Neural progenitor cell (in vitro differentiated cells): ENCODE results near the gene SDK1. TPM values are rescaled to one million over a fixed set of nuclear protein-coding genes. Genes with fewer than 3 reads are reported as not detected.

Experiments
- DNase-seq: peaks from one replicate; pipeline ENCODE4 v3.0.0-alpha.2; 2016; ENCODE audit warnings: low spot score
- H2AFZ ChIP-seq: fragments of 200-600 bp; sonication (generic); replicated peaks from 2 replicates; pipeline ENCODE4 v1.6.1; 2016; ENCODE audit warnings: antibody characterized with exemption
- H3F3A ChIP-seq: fragments of 200-600 bp; sonication (generic); 2 replicates; pipeline ENCODE4 v1.6.1; 2016; ENCODE audit warnings: antibody characterized with exemption, low read depth
- H3K27ac ChIP-seq: fragments of 200-600 bp; sonication (generic); 2 replicates; pipeline ENCODE4 v1.5.1; 2016; ENCODE audit warnings: mild to moderate bottlenecking
- H3K27me3 ChIP-seq: fragments of 200-600 bp; sonication (generic); 2 replicates; pipeline ENCODE4 v1.6.1; 2016; ENCODE audit warnings: mild to moderate bottlenecking, moderate library complexity
- H3K36me3 ChIP-seq: fragments of 200-600 bp; sonication (generic); 2 replicates; pipeline ENCODE4 v1.5.1; 2016
- H3K4me1 ChIP-seq: fragments of 200-600 bp; sonication (generic); 2 replicates; pipeline ENCODE4 v1.6.1; 2016; ENCODE audit warnings: mixed run types
- H3K4me2 ChIP-seq: fragments of 200-600 bp; sonication (generic); 2 replicates; pipeline ENCODE4 v1.6.1; 2016
- H3K4me3 ChIP-seq: fragments of 200-600 bp; sonication (generic); 2 replicates; pipeline ENCODE4 v1.5.1; 2016
- H3K79me2 ChIP-seq: fragments of 200-600 bp; sonication (generic); 2 replicates; pipeline ENCODE4 v1.6.1; 2016; ENCODE audit warnings: low read depth
- H3K9ac ChIP-seq: fragments of 200-600 bp; sonication (generic); 2 replicates; pipeline ENCODE4 v1.6.1; 2016
- H3K9me3 ChIP-seq: fragments of 200-600 bp; sonication (generic); 2 replicates; pipeline ENCODE4 v1.5.1; 2016; ENCODE audit warnings: low read depth
- H4K20me1 ChIP-seq: fragments of 200-600 bp; sonication (generic); 2 replicates; pipeline ENCODE4 v1.6.1; 2016; ENCODE audit warnings: low read depth
- H3K27ac Mint-ChIP-seq: 3 replicates; pipeline ENCODE4 v1.8.0; 2021; ENCODE audit warnings: mixed read lengths
- H3K27me3 Mint-ChIP-seq: 2 replicates; pipeline ENCODE4 v1.8.0; 2022; ENCODE audit warnings: low read depth, mild to moderate bottlenecking, inconsistent platforms, moderate library complexity, mixed read lengths; ENCODE audit not compliant: insufficient read depth
- H3K36me3 Mint-ChIP-seq: 3 replicates; pipeline ENCODE4 v1.8.0; 2021; ENCODE audit warnings: mixed read lengths
- H3K4me1 Mint-ChIP-seq: 3 replicates; pipeline ENCODE4 v1.8.0; 2021; ENCODE audit warnings: mixed read lengths
- H3K4me3 Mint-ChIP-seq: 3 replicates; pipeline ENCODE4 v1.8.0; 2021; ENCODE audit warnings: mild to moderate bottlenecking, moderate library complexity, mixed read lengths
- H3K9me3 Mint-ChIP-seq: 3 replicates; pipeline ENCODE4 v1.8.0; 2020; ENCODE audit warnings: mixed read lengths
- CTCF ChIP-seq: fragments of 200-600 bp; sonication (generic); IDR thresholded peaks from 2 replicates; pipeline ENCODE4 v1.5.1; 2017; ENCODE audit warnings: antibody characterized with exemption, mild to moderate bottlenecking
- EZH2 ChIP-seq: fragments of 200-600 bp; sonication (generic); IDR thresholded peaks from 2 replicates; pipeline ENCODE4 v1.6.1; 2017; ENCODE audit warnings: antibody characterized with exemption, mild to moderate bottlenecking, moderate library complexity
- EZH2phosphoT487 ChIP-seq: fragments of 200-600 bp; sonication (generic); IDR thresholded peaks from 2 replicates; pipeline ENCODE4 v1.6.1; 2017; ENCODE audit warnings: antibody characterized with exemption
- total RNA-seq: library from RNA; depleted of rRNA; stranded (reverse); fragments of >200 nt; gene quantifications from 2 replicates; pipeline ENCODE4 v1.2.3, GENCODE V29; 2015; ENCODE audit warnings: low replicate concordance

Gene SDK1
- total RNA-seq, 1 donor from 2014 or later: 4.9 TPM

- Histone ChIP-seq H3K36me3 (no peaks in the 10 kb centered on the region), H3K9ac (no peak overlapping the region), H3F3A (no peaks in the 10 kb centered on the region), H3K4me1 (peaks cover 7% of the 10 kb centered on the region), H3K79me2 (no peaks in the 10 kb centered on the region), H4K20me1 (no peaks in the 10 kb centered on the region), H3K4me2 (no peak overlapping the region), H3K27me3 (no peaks in the 10 kb centered on the region), H3K27ac (no peak overlapping the region), H2AFZ (no peak overlapping the region), H3K4me3 (no peak overlapping the region), H3K9me3 (no peaks in the 10 kb centered on the region)
- no peak for TF ChIP-seq EZH2phosphoT487
- TF ChIP-seq CTCF: no peak
- no peak for TF ChIP-seq EZH2
- Mint-ChIP-seq H3K27me3 (no peaks in the 10 kb centered on the region), H3K4me3 (no peak overlapping the region), H3K27ac (no peak overlapping the region), H3K4me1 (peaks cover 10% of the 10 kb centered on the region), H3K36me3 (no peaks in the 10 kb centered on the region), H3K9me3 (no peaks in the 10 kb centered on the region)
- no peak for DNase-seq
Measured at GRCh38 chr7:3427957-3428356, 126.9 kb downstream of the SDK1 start.

- Histone ChIP-seq H3K9me3 (no peaks in the 10 kb centered on the region), H4K20me1 (no peaks in the 10 kb centered on the region), H3K79me2 (no peaks in the 10 kb centered on the region), H3K27ac (no peak overlapping the region), H3K36me3 (no peaks in the 10 kb centered on the region), H2AFZ (no peak overlapping the region), H3K27me3 (no peaks in the 10 kb centered on the region), H3K4me2 (no peak overlapping the region), H3F3A (no peaks in the 10 kb centered on the region), H3K9ac (no peak overlapping the region), H3K4me1 (peaks cover 7% of the 10 kb centered on the region), H3K4me3 (no peak overlapping the region)
- H3K9me3 Mint-ChIP-seq: no peaks in the 10 kb centered on the region
- H3K27ac Mint-ChIP-seq: no peak overlapping the region
- H3K4me1 Mint-ChIP-seq: peaks cover 10% of the 10 kb centered on the region
- no peaks in the 10 kb centered on the region for H3K27me3 Mint-ChIP-seq
- H3K36me3 Mint-ChIP-seq: peaks cover 3% of the 10 kb centered on the region
- no peak overlapping the region for H3K4me3 Mint-ChIP-seq
- DNase-seq: no peak
- TF ChIP-seq EZH2phosphoT487 (no peak), CTCF (no peak), EZH2 (no peak)
Measured at GRCh38 chr7:3429981-3430380, 128.9 kb downstream of the SDK1 start.

- Mint-ChIP-seq H3K4me1 (peaks cover 10% of the 10 kb centered on the region), H3K36me3 (peaks cover 3% of the 10 kb centered on the region), H3K4me3 (no peak overlapping the region), H3K27me3 (no peaks in the 10 kb centered on the region), H3K9me3 (no peaks in the 10 kb centered on the region), H3K27ac (no peak overlapping the region)
- Histone ChIP-seq H2AFZ (no peak overlapping the region), H3K36me3 (no peaks in the 10 kb centered on the region), H3K27me3 (no peaks in the 10 kb centered on the region), H3K4me1 (peaks cover 7% of the 10 kb centered on the region), H3K4me2 (no peak overlapping the region), H4K20me1 (no peaks in the 10 kb centered on the region), H3K9me3 (no peaks in the 10 kb centered on the region), H3K27ac (no peak overlapping the region), H3F3A (no peaks in the 10 kb centered on the region), H3K9ac (no peak overlapping the region), H3K79me2 (no peaks in the 10 kb centered on the region), H3K4me3 (no peak overlapping the region)
- TF ChIP-seq EZH2phosphoT487: no peak
- TF ChIP-seq EZH2: no peak
- TF ChIP-seq CTCF: peak; percentile 20
- peak; percentile 54 for DNase-seq
Measured at GRCh38 chr7:3430588-3430987, 129.5 kb downstream of the SDK1 start.
